HG03135 (cell line): ENCODE measurements around the gene MTRF1.
"Not testable (repeated sequence)": the region's sequence is repeated elsewhere in the genome, so short reads cannot be mapped to it uniquely, and the experiment has no call there.

Source experiments
- ATAC-seq: cut with Tn5 transposase; IDR thresholded peaks from one replicate; pipeline ENCODE4 v1.9.1; 2021; ENCODE audit warnings: mild to moderate bottlenecking, moderate library complexity; ENCODE audit not compliant: unreplicated experiment

The MTRF1 gene

GRCh38 chr13:41182231-41182630 lies 81.1 kb downstream of the MTRF1 start:
- no peak for ATAC-seq

- no peak for ATAC-seq
Measured at GRCh38 chr13:41179593-41180250, 83.7 kb downstream of the MTRF1 start.

- ATAC-seq, result no peak
Measured at GRCh38 chr13:41178040-41178439, 85.3 kb downstream of the MTRF1 start.

GRCh38 chr13:41177616-41178015 lies 85.8 kb downstream of the MTRF1 start:
- no peak for ATAC-seq

- ATAC-seq, result not testable (repeated sequence)
Measured at GRCh38 chr13:41175576-41175975, 87.8 kb downstream of the MTRF1 start.
